Suprapubic skin (tissue), 4 donors: ENCODE results near the gene MATK. TPM values are rescaled to one million over a fixed set of nuclear protein-coding genes. Genes with fewer than 3 reads are reported as not detected.
"Not testable (repeated sequence)": the region's sequence is repeated elsewhere in the genome, so short reads cannot be mapped to it uniquely, and the experiment has no call there.

ENCODE experiments used
- DNase-seq, 2 donors: peaks; one replicate each; pipeline ENCODE4 v3.0.0-alpha.2; 2019; ENCODE audit warnings: low spot score in 2 of 2
- H3K27ac ChIP-seq: fragments of 200-600 bp; sonication (generic); one replicate; pipeline ENCODE4 v1.5.1; 2019
- H3K27me3 ChIP-seq: fragments of 200-600 bp; sonication (generic); one replicate; pipeline ENCODE4 v1.5.1; 2019
- H3K36me3 ChIP-seq: fragments of 200-600 bp; sonication (generic); one replicate; pipeline ENCODE4 v1.5.1; 2019
- H3K4me1 ChIP-seq: fragments of 200-600 bp; sonication (generic); one replicate; pipeline ENCODE4 v1.5.1; 2019
- H3K4me3 ChIP-seq: fragments of 200-600 bp; sonication (generic); one replicate; pipeline ENCODE4 v1.5.1; 2019; ENCODE audit warnings: mild to moderate bottlenecking
- H3K9me3 ChIP-seq: fragments of 200-600 bp; sonication (generic); one replicate; pipeline ENCODE4 v1.5.1; 2019
- CTCF ChIP-seq, 2 donors: fragments of 200-600 bp in 1 of 2; fragments of 450-650 bp in 1 of 2; sonication (generic) in 1 of 2; IDR thresholded peaks; one replicate each; pipeline ENCODE4 v1.5.1; 2016 to 2019; ENCODE audit warnings: antibody characterized with exemption in 2 of 2, mild to moderate bottlenecking in 1 of 2, moderate library complexity in 1 of 2
- EP300 ChIP-seq: sonication (generic); formaldehyde crosslinking; IDR thresholded peaks from one replicate; pipeline ENCODE4 v1.6.1; 2017; ENCODE audit warnings: antibody characterized with exemption
- POLR2A ChIP-seq, 2 donors: fragments of 450-650 bp; IDR thresholded peaks; one replicate each; pipeline ENCODE4 v1.6.1; 2017; ENCODE audit warnings: antibody characterized with exemption in 2 of 2, mild to moderate bottlenecking in 2 of 2, moderate library complexity in 2 of 2
- POLR2AphosphoS5 ChIP-seq, 3 donors: sonication (generic); formaldehyde crosslinking; IDR thresholded peaks; one replicate each; pipeline ENCODE4 v1.6.1; 2017; ENCODE audit warnings: antibody characterized with exemption in 3 of 3
- WGBS: methylation state at CpG from one replicate; pipeline ENCODE4 v1.1.5; 2018; 5-methylcytosine and 5-hydroxymethylcytosine counted together
- total RNA-seq, 4 donors: library from RNA; depleted of rRNA; stranded (reverse); fragments of >200 nt; gene quantifications; one replicate each; pipeline ENCODE4 v1.1.0, GENCODE V29; 2016

Gene MATK
- total RNA-seq, 4 donors from 2014 or later = 0.57 to 5.4 (median 2.0) TPM

GRCh38 chr19:3759482-3760254 lies 26.5 kb downstream of the MATK start:
- 76% methylated on average over 5 of the region's 19 CpGs for WGBS
- DNase-seq = no peak
- peaks cover 36% of the 10 kb centered on the region for H3K4me1 ChIP-seq
- H3K36me3 ChIP-seq = peaks cover 24% of the 10 kb centered on the region
- H3K27me3 ChIP-seq = no peaks in the 10 kb centered on the region
- no peaks in the 10 kb centered on the region for H3K9me3 ChIP-seq
- H3K27ac ChIP-seq = no peak overlapping the region
- H3K4me3 ChIP-seq = peak overlapping the region; percentile 3
- TF ChIP-seq EP300 = no peak

- not testable (repeated sequence) for H3K27me3 ChIP-seq, H3K4me3 ChIP-seq, DNase-seq, H3K9me3 ChIP-seq, H3K27ac ChIP-seq
- WGBS = 97% methylated on average over 13 of the region's 13 CpGs
- Histone ChIP-seq H3K36me3 (peaks cover 36% of the 10 kb centered on the region), H3K4me1 (peaks cover 30% of the 10 kb centered on the region)
Observed at GRCh38 chr19:3758297-3758696, 27.9 kb downstream of the MATK start.

- 98% methylated on average over 7 of the region's 7 CpGs for WGBS
- not testable (repeated sequence) for H3K27me3 ChIP-seq, H3K9me3 ChIP-seq, DNase-seq, H3K4me3 ChIP-seq, H3K27ac ChIP-seq
- Histone ChIP-seq H3K4me1 (peaks cover 26% of the 10 kb centered on the region), H3K36me3 (peaks cover 41% of the 10 kb centered on the region)
Observed at GRCh38 chr19:3757705-3758104, 28.5 kb downstream of the MATK start.

GRCh38 chr19:3753631-3754410 lies 32.4 kb downstream of the MATK start:
- Histone ChIP-seq H3K36me3 (peaks cover 61% of the 10 kb centered on the region), H3K9me3 (no peaks in the 10 kb centered on the region), H3K27me3 (no peaks in the 10 kb centered on the region), H3K27ac (no peak overlapping the region), H3K4me1 (no peaks in the 10 kb centered on the region), H3K4me3 (no peak overlapping the region)
- WGBS = 97% methylated on average over 40 of the region's 51 CpGs
- no peak for TF ChIP-seq POLR2AphosphoS5 (IDR thresholded peaks at IDR 0.05)
- no peak for TF ChIP-seq CTCF (IDR thresholded peaks at IDR 0.05)
- TF ChIP-seq POLR2A (IDR thresholded peaks at IDR 0.05) = no peak
- no peak for TF ChIP-seq EP300
- no peak for DNase-seq

- Histone ChIP-seq H3K4me3 (no peak overlapping the region), H3K36me3 (peaks cover 52% of the 10 kb centered on the region), H3K27me3 (no peaks in the 10 kb centered on the region), H3K27ac (no peak overlapping the region), H3K9me3 (no peaks in the 10 kb centered on the region), H3K4me1 (no peaks in the 10 kb centered on the region)
- DNase-seq = no peak
- no peak for TF ChIP-seq EP300
- no peak for TF ChIP-seq POLR2A (IDR thresholded peaks at IDR 0.05)
- TF ChIP-seq CTCF (IDR thresholded peaks at IDR 0.05) = no peak
- no peak for TF ChIP-seq POLR2AphosphoS5 (IDR thresholded peaks at IDR 0.05)
- 93% methylated on average over 6 of the region's 25 CpGs for WGBS
Observed at GRCh38 chr19:3752492-3752891, 33.7 kb downstream of the MATK start.

GRCh38 chr19:3751236-3751635 lies 34.9 kb downstream of the MATK start:
- peaks cover 49% of the 10 kb centered on the region for H3K36me3 ChIP-seq
- no peak for TF ChIP-seq EP300
- TF ChIP-seq POLR2A (IDR thresholded peaks at IDR 0.05) = no peak
- no peak for TF ChIP-seq POLR2AphosphoS5 (IDR thresholded peaks at IDR 0.05)
- H3K27me3 ChIP-seq = no peaks in the 10 kb centered on the region
- no peak overlapping the region for H3K4me3 ChIP-seq
- no peak for DNase-seq
- H3K27ac ChIP-seq = no peak overlapping the region
- H3K9me3 ChIP-seq = no peaks in the 10 kb centered on the region
- 96% methylated on average over 14 of the region's 30 CpGs for WGBS
- H3K4me1 ChIP-seq = no peaks in the 10 kb centered on the region

- H3K4me3 ChIP-seq = no peak overlapping the region
- H3K36me3 ChIP-seq = peaks cover 49% of the 10 kb centered on the region
- no peaks in the 10 kb centered on the region for H3K27me3 ChIP-seq
- no peak overlapping the region for H3K27ac ChIP-seq
- no peak for TF ChIP-seq EP300
- TF ChIP-seq POLR2AphosphoS5 (IDR thresholded peaks at IDR 0.05) = no peak
- no peak for TF ChIP-seq CTCF (IDR thresholded peaks at IDR 0.05)
- TF ChIP-seq POLR2A (IDR thresholded peaks at IDR 0.05) = no peak
- DNase-seq = no peak
- no peaks in the 10 kb centered on the region for H3K4me1 ChIP-seq
- WGBS = 95% methylated on average over 2 of the region's 2 CpGs
- no peaks in the 10 kb centered on the region for H3K9me3 ChIP-seq
Observed at GRCh38 chr19:3750211-3750610, 36.0 kb downstream of the MATK start.
